Activated CD4-positive, alpha-beta memory T cell treated with anti-CD3 and anti-CD28 coated beads, Interleukin-2, amount 10 ng/mL, durations not matched to agents 7 days and 5 days (primary cell): ENCODE results near the gene GEMIN4. TPM values are rescaled to one million over a fixed set of nuclear protein-coding genes. Genes with fewer than 3 reads are reported as not detected.

ENCODE experiments used
- total RNA-seq, 2 experiments: library from RNA; stranded (reverse); gene quantifications; one replicate each; pipeline ENCODE4 v1.2.3, GENCODE V29; 2021

Gene GEMIN4
- total RNA-seq, 2 experiments from 2014 or later = 23.1 to 25.6 TPM

Other genes with a start within 250 kb of the GEMIN4 start
- gene VPS53, start 37.4 kb downstream of the GEMIN4 start, total RNA-seq = 10 to 100 TPM; 61.1 to 63.9 TPM
- 10 to 100 TPM in 1 of 2 experiments, 1 to 10 TPM in 1; 8.2 to 10.6 TPM for gene TLCD3A, start 19.7 kb downstream of the GEMIN4 start, total RNA-seq
- gene GLOD4, start 30.0 kb upstream of the GEMIN4 start, total RNA-seq = 10 to 100 TPM; 46.0 to 54.1 TPM
- 10 to 100 TPM; 12.8 to 15.8 TPM for gene MRM3, start 30.1 kb upstream of the GEMIN4 start, total RNA-seq
- gene NXN, start 227.5 kb upstream of the GEMIN4 start, total RNA-seq = under 1 TPM; 0.23 to 0.30 TPM
- 1 to 10 TPM; 8.1 to 8.2 TPM for gene TIMM22, start 244.9 kb upstream of the GEMIN4 start, total RNA-seq